Astrocyte of the cerebellum (primary cell): ENCODE measurements around the gene RIMBP3C.

Source experiments
- DNase-seq: peaks from one replicate; pipeline ENCODE4 v3.0.0-alpha.2; 2011; ENCODE audit warnings: low read depth
- H3K4me3 ChIP-seq: 2 replicates; pipeline ENCODE4 v1.5.1; 2011; ENCODE audit warnings: mild to moderate bottlenecking, low read depth, low read length, moderate library complexity
- CTCF ChIP-seq: IDR thresholded peaks from 2 replicates; pipeline ENCODE4 v1.5.1; 2012; ENCODE audit warnings: low read length, low read depth, moderate library complexity, mild to moderate bottlenecking; ENCODE audit errors: missing control alignments
- in situ Hi-C: cut with HindIII; loops from 2 replicates; pipeline ENCODE4 v1.10.0; 2017; ENCODE audit warnings: low sequenced_read_pairs

Gene RIMBP3C

GRCh38 chr22:21592422-21592821 is 41.2 kb upstream of the RIMBP3C start:
- in situ Hi-C loops: no loop called here
- no peak overlapping the region for H3K4me3 ChIP-seq
- no peak for DNase-seq
- no peak for TF ChIP-seq CTCF

GRCh38 chr22:21591695-21592094 is 40.4 kb upstream of the RIMBP3C start:
- no peak overlapping the region for H3K4me3 ChIP-seq
- TF ChIP-seq CTCF: no peak
- in situ Hi-C loops: no loop called here
- no peak for DNase-seq

GRCh38 chr22:21590809-21591641 is 39.8 kb upstream of the RIMBP3C start:
- no peak for DNase-seq
- TF ChIP-seq CTCF: no peak
- no peak overlapping the region for H3K4me3 ChIP-seq
- in situ Hi-C loops: no loop called here

GRCh38 chr22:21589396-21589795 is 38.1 kb upstream of the RIMBP3C start:
- in situ Hi-C loops: no loop called here

GRCh38 chr22:21587803-21588611 is 36.7 kb upstream of the RIMBP3C start:
- in situ Hi-C loops: no loop called here
- no peak for DNase-seq
- TF ChIP-seq CTCF: no peak
- no peak overlapping the region for H3K4me3 ChIP-seq

More at GRCh38 chr22:21589396-21589795, 38.1 kb upstream of the RIMBP3C start:
- no peak for DNase-seq
- H3K4me3 ChIP-seq: no peak overlapping the region
- TF ChIP-seq CTCF: no peak

- no peak overlapping the region for H3K4me3 ChIP-seq
- in situ Hi-C loops: no loop called here
- DNase-seq: no peak
- no peak for TF ChIP-seq CTCF
Observed at GRCh38 chr22:21585389-21585788, 34.1 kb upstream of the RIMBP3C start.
